A172 (cell line): ENCODE measurements around the gene UMODL1. TPM values are rescaled to one million over a fixed set of nuclear protein-coding genes. Genes with fewer than 3 reads are reported as not detected.
"Not testable (repeated sequence)": the region's sequence is repeated elsewhere in the genome, so short reads cannot be mapped to it uniquely, and the experiment has no call there.

Experiments used
- DNase-seq: peaks from one replicate; pipeline ENCODE4 v3.0.0-alpha.2; 2015; ENCODE audit warnings: low spot score
- total RNA-seq: library from RNA; depleted of rRNA; stranded (reverse); fragments of >200 nt; shearing (Covaris generic); gene quantifications from 2 replicates; pipeline ENCODE4 v1.2.3, GENCODE V29; 2014

Gene UMODL1
- total RNA-seq, 1 experiment from 2014 or later = not detected

- peak; percentile 19 for DNase-seq
Measured at GRCh38 chr21:42162831-42163510, 91.9 kb downstream of the UMODL1 start.

- DNase-seq = no peak
Measured at GRCh38 chr21:42163511-42163863, 92.4 kb downstream of the UMODL1 start.

- DNase-seq = peak; percentile 21
Measured at GRCh38 chr21:42164064-42164789, 93.1 kb downstream of the UMODL1 start.

GRCh38 chr21:42164818-42165217 is 93.7 kb downstream of the UMODL1 start:
- DNase-seq = no peak

GRCh38 chr21:42165901-42166300 is 94.8 kb downstream of the UMODL1 start:
- no peak for DNase-seq

- no peak for DNase-seq
Measured at GRCh38 chr21:42169758-42170157, 98.6 kb downstream of the UMODL1 start.

- no peak for DNase-seq
Measured at GRCh38 chr21:42171091-42172053, 100.3 kb downstream of the UMODL1 start.

- DNase-seq = no peak
Measured at GRCh38 chr21:42172596-42173483, 101.7 kb downstream of the UMODL1 start.

- peak; percentile 35 for DNase-seq
Measured at GRCh38 chr21:42174173-42174572, 103.1 kb downstream of the UMODL1 start.

- no peak for DNase-seq
Measured at GRCh38 chr21:42175110-42175710, 104.1 kb downstream of the UMODL1 start.

GRCh38 chr21:42176859-42177258 is 105.7 kb downstream of the UMODL1 start:
- DNase-seq = no peak

- no peak for DNase-seq
Measured at GRCh38 chr21:42179316-42179715, 108.2 kb downstream of the UMODL1 start.

GRCh38 chr21:42180001-42180400 is 108.9 kb downstream of the UMODL1 start:
- not testable (repeated sequence) for DNase-seq

- no peak for DNase-seq
Measured at GRCh38 chr21:42182713-42183371, 111.7 kb downstream of the UMODL1 start.

GRCh38 chr21:42183374-42184266 is 112.5 kb downstream of the UMODL1 start:
- DNase-seq = no peak

- no peak for DNase-seq
Measured at GRCh38 chr21:42186591-42186990, 115.5 kb downstream of the UMODL1 start.

- DNase-seq = peak; percentile 46
Measured at GRCh38 chr21:42187976-42188653, 117.0 kb downstream of the UMODL1 start.

GRCh38 chr21:42188663-42189062 is 117.5 kb downstream of the UMODL1 start:
- no peak for DNase-seq

- DNase-seq = no peak
Measured at GRCh38 chr21:42189431-42189830, 118.3 kb downstream of the UMODL1 start.
